Nephron progenitor cell (in vitro differentiated cells): ENCODE data around the gene FMNL2.

Source experiments
- DNase-seq: peaks from one replicate; pipeline ENCODE4 v3.0.0; 2021
- H3K27ac Mint-ChIP-seq: 2 replicates; pipeline ENCODE4 v1.8.0; 2021; ENCODE audit warnings: mild to moderate bottlenecking, moderate library complexity, mixed read lengths
- H3K27me3 Mint-ChIP-seq: 2 replicates; pipeline ENCODE4 v1.8.0; 2021; ENCODE audit warnings: mild to moderate bottlenecking, low read depth, mixed read lengths; ENCODE audit not compliant: poor library complexity
- H3K36me3 Mint-ChIP-seq: 2 replicates; pipeline ENCODE4 v1.8.0; 2021; ENCODE audit warnings: low read depth, mixed read lengths
- H3K4me1 Mint-ChIP-seq: 2 replicates; pipeline ENCODE4 v1.8.0; 2021; ENCODE audit warnings: mixed read lengths
- H3K4me3 Mint-ChIP-seq: 2 replicates; pipeline ENCODE4 v1.8.0; 2021; ENCODE audit warnings: mild to moderate bottlenecking, moderate library complexity, mixed read lengths
- H3K9me3 Mint-ChIP-seq: 2 replicates; pipeline ENCODE4 v1.8.0; 2021; ENCODE audit warnings: mild to moderate bottlenecking, moderate library complexity, mixed read lengths
- TF ChIP-seq, protein P1 (sequence below): fragments of 200-600 bp; sonication (generic); IDR thresholded peaks from 2 replicates; pipeline ENCODE4 v1.5.0; 2021; ENCODE audit warnings: antibody characterized with exemption

The FMNL2 gene

DNA sequence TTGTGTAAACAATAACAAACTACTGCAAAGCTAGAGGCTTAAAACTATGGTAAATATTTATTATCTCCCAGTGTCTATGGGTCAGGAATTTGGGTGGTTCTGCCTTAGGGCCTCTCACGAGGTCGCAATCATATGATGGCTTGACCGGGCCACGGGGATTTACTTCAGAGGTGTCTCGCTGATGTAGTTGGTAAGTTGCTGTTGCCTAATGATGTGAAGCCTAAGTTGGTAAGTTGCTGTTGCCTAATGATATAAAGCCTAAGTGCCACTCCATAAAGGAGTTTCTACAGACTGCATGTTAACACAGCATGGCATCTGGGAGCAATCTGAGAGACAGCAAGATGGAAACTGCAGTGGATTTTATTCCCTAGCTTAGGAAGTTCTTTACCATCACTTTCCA, 35.8 kb downstream of the FMNL2 start:
- DNase-seq: no peak
- Mint-ChIP-seq H3K36me3 (peaks cover 5% of the 10 kb centered on the region), H3K4me3 (no peak overlapping the region), H3K4me1 (peaks cover 39% of the 10 kb centered on the region), H3K27me3 (no peaks in the 10 kb centered on the region), H3K27ac (no peak overlapping the region), H3K9me3 (no peaks in the 10 kb centered on the region)
- TF ChIP-seq, protein P1, sequence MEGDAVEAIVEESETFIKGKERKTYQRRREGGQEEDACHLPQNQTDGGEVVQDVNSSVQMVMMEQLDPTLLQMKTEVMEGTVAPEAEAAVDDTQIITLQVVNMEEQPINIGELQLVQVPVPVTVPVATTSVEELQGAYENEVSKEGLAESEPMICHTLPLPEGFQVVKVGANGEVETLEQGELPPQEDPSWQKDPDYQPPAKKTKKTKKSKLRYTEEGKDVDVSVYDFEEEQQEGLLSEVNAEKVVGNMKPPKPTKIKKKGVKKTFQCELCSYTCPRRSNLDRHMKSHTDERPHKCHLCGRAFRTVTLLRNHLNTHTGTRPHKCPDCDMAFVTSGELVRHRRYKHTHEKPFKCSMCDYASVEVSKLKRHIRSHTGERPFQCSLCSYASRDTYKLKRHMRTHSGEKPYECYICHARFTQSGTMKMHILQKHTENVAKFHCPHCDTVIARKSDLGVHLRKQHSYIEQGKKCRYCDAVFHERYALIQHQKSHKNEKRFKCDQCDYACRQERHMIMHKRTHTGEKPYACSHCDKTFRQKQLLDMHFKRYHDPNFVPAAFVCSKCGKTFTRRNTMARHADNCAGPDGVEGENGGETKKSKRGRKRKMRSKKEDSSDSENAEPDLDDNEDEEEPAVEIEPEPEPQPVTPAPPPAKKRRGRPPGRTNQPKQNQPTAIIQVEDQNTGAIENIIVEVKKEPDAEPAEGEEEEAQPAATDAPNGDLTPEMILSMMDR: no peak

DNA sequence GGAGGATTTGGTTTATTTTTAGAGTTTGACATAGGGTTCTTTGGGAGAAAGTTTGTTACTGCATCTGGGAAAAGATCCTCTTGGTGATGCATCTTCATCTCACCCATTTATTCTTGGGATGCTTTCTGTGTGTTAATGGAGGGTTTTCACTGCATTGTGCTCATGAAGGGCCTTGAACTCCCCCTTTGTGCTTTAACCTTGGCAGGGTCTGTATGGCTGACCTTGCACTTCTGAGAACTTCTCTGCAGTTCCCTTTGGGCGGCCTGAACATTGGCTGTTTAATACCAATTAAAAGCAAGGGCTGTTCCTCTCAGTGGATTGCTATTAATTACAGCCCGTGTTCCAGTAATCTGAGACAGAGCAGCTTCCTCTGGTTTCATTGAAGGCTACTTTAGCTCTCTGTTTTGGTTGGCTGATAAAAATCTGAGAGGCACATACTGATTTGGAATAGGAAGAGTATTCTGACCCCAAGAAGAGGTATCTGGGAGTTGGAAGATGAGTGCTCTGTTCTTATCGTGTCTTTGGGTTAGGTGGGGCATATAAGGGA, 37.5 kb downstream of the FMNL2 start:
- H3K27ac Mint-ChIP-seq: no peak overlapping the region
- TF ChIP-seq, protein P1: no peak
- H3K27me3 Mint-ChIP-seq: no peaks in the 10 kb centered on the region
- H3K9me3 Mint-ChIP-seq: no peaks in the 10 kb centered on the region
- H3K4me1 Mint-ChIP-seq: peaks cover 39% of the 10 kb centered on the region
- H3K4me3 Mint-ChIP-seq: no peak overlapping the region
- DNase-seq: no peak
- H3K36me3 Mint-ChIP-seq: peaks cover 10% of the 10 kb centered on the region

DNA sequence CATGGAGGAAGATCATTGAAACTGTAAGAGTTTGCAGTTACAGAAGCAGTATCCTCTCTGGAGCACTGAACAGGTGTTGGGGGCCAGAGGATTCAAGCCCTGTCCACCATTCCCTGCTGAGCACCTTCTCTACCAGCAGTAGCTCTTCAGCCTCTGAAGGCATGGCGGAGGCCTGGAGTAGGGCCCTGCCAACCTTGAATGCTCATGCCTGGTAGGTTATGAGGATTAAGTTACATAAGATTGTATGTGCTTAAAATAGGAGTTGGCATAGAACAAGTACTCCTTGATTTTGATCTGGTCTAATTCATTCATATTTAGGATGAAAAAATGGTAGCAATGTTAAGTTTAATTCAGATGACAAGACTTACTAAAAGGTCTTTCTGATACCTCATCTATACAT, 40.2 kb downstream of the FMNL2 start:
- Mint-ChIP-seq H3K27me3 (no peaks in the 10 kb centered on the region), H3K4me1 (peaks cover 38% of the 10 kb centered on the region), H3K27ac (no peak overlapping the region), H3K36me3 (peaks cover 5% of the 10 kb centered on the region), H3K9me3 (no peaks in the 10 kb centered on the region), H3K4me3 (no peak overlapping the region)
- TF ChIP-seq, protein P1: no peak
- DNase-seq: no peak

DNA sequence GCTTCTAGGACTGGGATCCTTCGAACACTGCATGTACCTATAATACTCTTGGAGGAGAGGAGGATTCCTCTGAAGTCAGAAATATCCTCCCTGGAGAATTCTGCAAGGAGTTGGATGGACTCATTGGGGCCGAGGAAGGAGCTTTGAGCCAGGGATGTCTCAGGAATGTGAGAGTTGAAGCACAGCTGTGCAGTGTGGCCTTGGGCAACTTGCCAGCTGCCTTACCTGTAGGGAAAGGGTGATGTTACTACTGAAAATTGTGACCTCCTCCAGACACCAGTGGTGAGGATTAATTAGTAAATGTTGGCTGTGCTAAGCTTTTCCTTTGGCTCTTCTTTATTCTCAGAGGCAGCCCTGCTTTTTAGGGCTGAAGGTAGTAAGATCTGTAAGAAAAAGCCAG, 41.4 kb downstream of the FMNL2 start:
- Mint-ChIP-seq H3K27ac (no peak overlapping the region), H3K4me1 (peaks cover 49% of the 10 kb centered on the region), H3K4me3 (no peak overlapping the region), H3K36me3 (peaks cover 5% of the 10 kb centered on the region), H3K9me3 (no peaks in the 10 kb centered on the region), H3K27me3 (no peaks in the 10 kb centered on the region)
- no peak for DNase-seq
- TF ChIP-seq, protein P1: no peak

DNA sequence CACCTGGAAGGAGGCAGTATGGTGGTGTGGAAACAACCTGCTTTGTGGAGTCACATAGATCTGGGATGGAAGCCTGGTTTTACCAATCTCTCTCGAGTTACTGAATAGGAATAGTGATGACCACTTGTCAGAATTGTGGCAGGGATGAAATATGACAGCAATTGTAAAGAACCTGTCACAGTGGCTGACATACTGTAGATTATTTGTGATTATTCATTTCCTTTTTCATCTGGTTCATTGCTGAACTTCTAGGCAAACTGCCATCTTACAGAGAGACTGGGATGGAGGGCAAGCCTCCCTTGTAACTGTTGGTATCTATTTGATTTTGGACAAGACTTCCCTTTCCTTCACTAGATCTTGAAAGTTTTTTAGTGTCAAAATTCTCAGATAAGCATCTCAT, 42.0 kb downstream of the FMNL2 start:
- Mint-ChIP-seq H3K4me1 (peaks cover 45% of the 10 kb centered on the region), H3K27me3 (no peaks in the 10 kb centered on the region), H3K9me3 (no peaks in the 10 kb centered on the region), H3K4me3 (no peak overlapping the region), H3K36me3 (peaks cover 5% of the 10 kb centered on the region), H3K27ac (no peak overlapping the region)
- DNase-seq: no peak
- TF ChIP-seq, protein P1: no peak

DNA sequence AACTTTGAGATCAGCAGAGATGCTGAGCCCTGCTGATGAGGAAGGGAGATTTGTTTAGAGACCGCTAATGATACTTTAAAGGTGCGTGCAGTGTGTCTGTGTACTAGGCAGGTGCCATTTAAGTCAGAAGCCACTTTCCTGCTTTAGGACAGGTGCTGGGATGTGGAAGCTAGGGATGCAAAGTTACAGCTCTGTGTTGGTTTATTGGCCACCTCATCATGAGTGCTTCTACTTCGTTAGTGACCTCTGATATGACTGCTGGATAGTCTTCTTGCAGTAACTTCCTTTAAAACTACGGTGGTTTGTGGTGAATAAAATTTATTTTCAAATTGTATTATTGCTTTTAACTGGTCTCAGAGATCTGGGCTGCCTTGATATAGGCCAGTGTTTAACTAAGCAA, 44.1 kb downstream of the FMNL2 start:
- TF ChIP-seq, protein P1: no peak
- Mint-ChIP-seq H3K36me3 (peaks cover 5% of the 10 kb centered on the region), H3K27me3 (no peaks in the 10 kb centered on the region), H3K4me3 (no peak overlapping the region), H3K9me3 (no peaks in the 10 kb centered on the region), H3K4me1 (peaks cover 30% of the 10 kb centered on the region), H3K27ac (no peak overlapping the region)
- DNase-seq: no peak
